ENCODE results near the gene TSSC4.

The TSSC4 gene

DNA sequence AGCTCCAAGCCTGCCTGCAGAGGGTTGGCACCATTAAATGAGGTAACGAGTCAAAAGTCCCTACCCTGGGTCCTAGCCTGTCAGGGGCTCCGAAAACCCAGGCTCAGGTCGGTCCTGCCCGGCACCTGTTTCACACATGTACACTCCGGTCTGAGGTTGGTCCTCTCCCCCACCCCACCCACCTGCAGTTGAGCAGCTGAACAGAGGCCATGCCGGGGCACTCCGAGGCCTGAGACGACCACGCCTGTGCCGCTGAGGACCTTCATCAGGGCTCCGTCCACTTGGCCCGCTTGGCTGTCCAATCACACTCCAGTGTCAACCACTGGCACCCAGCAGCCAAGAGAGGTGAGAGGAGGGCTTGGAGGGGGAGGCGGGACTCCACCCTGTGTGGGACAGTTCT is 1.6 kb downstream of the TSSC4 start:
- no peak for DNase-seq

DNA sequence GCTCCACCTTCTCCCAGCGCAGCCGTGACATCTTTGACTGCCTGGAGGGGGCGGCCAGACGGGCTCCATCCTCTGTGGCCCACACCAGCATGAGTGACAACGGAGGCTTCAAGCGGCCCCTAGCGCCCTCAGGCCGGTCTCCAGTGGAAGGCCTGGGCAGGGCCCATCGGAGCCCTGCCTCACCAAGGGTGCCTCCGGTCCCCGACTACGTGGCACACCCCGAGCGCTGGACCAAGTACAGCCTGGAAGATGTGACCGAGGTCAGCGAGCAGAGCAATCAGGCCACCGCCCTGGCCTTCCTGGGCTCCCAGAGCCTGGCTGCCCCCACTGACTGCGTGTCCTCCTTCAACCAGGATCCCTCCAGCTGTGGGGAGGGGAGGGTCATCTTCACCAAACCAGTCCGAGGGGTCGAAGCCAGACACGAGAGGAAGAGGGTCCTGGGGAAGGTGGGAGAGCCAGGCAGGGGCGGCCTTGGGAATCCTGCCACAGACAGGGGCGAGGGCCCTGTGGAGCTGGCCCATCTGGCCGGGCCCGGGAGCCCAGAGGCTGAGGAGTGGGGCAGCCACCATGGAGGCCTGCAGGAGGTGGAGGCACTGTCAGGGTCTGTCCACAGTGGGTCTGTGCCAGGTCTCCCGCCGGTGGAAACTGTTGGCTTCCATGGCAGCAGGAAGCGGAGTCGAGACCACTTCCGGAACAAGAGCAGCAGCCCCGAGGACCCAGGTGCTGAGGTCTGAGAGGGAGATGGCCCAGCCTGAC is 2.5 kb downstream of the TSSC4 start:
- DNase-seq = no peak

DNA sequence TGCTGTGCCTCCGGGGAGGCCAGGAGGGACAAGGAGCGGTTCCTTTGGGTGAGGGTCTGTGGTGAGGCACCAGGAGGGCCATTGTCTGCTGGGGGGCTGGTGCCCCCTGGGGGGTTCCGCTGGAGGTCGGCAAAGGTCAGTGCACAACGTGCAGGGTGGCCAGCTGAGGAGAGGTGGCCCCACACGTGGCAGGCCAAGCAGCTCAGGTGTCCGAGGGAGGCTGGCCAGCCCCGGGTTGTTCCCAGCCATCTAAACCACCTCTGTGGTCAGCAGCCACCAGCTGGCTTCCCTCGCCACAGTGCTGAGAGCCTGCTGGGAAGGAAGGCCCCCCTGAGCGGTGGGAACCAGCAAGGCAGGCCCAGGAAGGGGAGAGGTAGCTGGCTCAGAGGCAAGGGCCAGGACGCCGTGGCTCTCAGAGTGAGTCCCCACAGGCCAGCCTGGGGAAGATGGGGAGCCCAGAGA is 4.2 kb downstream of the TSSC4 start:
- no peak for DNase-seq

DNA sequence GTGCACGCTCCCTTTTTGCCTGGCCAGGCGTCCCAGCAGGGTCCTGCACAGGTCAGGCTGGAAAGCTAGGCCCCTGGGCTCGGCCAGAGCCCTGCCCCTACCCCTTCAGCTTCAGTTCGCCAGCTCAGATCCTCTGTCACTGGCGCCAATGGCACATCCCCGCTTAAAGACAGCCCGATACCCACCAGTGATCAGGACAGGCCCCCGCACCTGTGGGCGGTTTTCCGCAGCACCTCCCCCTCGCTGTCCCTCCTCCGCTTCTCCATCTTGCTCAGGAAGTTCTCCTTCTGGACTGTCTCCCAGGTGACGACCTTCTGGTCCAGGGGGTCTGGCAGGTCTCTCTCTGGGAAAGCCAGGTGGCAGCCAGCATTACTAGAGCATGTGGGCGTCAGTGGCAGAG is 5.9 kb downstream of the TSSC4 start:
- DNase-seq = no peak

DNA sequence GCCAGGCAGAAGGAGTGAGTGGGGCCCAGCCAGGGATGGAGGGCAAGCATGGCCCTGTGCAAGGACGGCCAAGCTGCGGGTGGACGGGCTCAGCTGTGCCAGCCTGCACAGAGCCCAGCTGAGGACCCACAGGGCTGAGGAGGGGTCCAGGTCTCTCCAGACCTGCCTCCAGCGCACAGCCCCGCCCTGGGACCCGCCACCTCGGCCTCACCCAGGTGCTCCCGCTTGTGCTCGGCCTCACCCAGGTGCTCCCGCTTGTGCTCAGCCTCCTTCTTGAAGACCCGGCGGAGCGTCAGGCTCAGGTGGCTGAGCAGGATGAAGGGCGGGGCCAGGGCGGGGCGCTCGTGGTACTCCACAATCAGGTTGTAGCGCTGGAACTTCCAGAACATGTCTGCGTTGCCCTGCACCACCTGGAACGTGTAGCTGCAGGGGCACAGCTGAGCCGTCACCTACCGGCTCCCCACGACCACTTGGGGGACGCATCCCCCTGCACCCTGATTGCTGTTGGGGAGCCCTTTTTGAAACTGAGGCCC is 6.4 kb downstream of the TSSC4 start:
- DNase-seq = no peak

DNA sequence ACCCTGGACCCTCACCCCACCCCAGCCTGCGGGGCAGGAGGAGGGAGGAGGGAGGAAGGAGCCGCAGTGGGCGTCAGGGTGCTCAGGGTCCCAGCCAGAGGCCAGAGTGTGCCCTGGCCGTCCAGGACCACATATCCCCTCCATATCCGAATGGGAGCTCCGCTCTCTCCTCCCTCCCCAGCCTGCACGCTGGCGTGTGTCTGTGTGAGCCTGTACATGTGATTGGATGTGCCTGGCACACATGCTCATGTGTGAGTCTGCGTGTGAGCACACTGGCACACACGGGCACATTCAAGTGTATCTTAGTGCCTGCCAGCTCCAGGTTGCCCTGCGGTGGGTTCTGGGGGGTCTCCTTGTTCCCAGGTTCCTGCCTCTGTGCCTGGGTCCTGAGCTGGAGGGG is 8.1 kb downstream of the TSSC4 start:
- no peak for DNase-seq

DNA sequence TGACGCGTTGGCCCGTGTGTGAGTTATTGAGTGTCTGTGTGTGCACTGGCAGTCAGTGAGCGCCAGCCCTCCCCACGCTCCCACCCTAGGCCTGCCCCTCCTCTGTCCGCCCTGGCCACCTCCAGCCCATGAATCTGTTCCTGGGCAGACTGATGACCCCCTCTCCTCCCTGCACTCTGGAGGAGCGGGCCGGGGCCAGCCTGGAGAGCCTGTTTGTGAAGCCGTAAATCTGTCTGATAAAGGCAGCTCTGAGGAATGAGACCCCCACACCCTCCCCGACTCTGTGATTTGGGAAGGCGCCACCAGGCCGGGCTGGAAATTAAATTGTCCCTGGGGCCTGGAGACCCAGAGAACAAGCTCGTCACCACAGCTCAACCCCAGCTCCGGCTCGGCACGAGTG is 8.6 kb downstream of the TSSC4 start:
- DNase-seq = peak in 1 of 3 experiments; percentile 40

DNA sequence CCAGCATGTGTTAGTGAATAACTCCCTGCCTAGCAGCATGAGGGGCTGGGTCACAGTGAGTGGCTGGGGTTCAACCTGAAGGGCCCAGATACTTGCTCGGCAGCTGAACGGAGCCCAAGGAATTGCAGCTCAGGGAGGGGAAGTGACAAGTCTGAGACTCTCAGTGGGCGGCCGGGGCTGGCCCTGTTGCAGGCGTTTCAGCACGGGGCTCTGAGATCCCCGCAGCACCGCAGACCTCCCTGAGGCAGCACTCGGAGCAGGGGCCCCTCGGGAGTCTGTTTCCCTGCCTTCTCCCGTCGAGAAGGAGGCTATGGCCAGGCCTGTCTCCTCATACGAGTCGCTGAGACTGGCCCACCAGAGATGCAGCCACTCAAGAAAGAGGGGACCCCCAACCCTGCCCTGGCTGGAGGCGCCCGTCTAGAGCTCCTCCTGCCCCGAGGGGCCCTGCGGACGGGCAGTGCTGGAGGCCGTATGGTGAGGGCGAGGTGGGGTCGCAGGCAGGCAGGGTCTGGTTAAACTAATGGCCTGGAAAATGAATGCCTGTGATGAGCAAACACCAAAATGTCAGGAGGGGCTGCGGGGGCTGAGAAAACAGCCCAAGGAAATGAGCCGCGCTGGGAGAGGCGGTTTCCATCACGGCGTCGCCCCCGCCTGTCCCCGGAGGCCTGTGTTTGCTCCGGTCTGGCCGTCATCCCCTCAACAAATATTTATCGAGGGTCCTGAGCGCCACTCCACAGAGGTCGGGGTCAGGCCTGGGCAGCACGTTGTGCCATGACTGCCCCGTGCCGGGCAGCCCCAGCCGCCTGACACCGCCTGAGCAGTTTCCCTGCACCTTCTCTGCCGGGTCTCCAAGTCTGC is 9.3 kb downstream of the TSSC4 start:
- DNase-seq = peak in 1 of 3 experiments; percentile 40

DNA sequence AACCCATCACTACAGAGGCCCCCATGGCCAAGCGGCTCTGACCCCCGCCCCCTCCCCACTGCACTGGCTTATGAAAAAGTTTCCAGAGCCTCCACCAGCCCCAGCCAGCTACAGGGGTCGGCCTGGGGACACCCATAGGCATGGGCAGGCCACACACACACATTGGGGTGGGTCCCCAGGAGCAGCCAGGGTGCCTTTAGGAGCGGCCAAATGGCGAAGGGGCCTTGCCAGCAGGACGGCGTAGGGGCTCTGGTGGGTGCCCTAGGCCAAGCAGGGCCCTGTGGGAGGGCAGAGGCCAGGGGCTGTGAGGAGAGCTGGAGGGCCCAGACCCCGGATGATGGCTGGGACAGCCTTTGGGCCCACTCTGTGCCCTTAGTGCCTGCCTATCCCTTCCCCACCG is 10.1 kb downstream of the TSSC4 start:
- no peak for DNase-seq

DNA sequence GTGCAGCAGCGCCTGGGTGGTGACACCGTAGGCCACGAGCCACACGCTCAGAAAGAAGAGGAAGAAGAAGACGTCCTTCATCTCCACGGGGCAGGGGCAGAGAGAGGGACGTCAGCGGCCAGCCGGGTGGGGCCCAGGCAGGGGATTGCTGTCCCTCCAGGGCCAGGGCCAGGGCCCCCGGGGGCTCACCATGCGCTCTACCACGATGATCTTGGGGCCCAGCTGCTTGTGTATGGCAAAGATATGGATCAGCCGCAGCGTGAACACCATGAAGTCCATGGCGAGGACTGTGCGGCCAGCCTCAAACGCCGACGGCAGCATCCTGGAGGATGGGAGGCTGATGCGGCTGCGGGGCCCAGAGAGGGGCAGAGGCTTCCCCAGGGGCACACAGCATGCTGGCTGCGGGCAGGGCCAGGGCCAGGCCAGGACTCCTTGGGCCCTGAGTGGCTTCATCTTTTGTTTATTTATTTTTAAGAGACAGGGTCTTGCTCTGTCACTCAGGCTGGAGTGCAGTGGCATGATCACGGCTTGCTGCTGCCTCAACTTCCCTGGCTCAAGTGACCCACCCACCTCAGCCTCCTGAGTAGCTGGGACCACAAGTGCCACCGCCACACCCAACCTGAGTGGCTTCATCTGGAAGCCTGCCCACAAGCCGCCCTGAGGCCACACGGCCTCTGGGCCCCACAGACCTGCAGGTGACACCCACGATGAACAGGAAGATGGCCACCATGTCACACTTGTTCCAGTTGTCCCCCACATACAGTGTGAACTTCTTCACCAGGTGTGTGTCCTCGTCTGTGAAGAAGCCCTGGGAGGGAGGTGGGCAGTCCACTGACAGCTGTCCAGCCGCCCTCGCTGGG is 11.1 kb downstream of the TSSC4 start:
- no peak for DNase-seq

DNA sequence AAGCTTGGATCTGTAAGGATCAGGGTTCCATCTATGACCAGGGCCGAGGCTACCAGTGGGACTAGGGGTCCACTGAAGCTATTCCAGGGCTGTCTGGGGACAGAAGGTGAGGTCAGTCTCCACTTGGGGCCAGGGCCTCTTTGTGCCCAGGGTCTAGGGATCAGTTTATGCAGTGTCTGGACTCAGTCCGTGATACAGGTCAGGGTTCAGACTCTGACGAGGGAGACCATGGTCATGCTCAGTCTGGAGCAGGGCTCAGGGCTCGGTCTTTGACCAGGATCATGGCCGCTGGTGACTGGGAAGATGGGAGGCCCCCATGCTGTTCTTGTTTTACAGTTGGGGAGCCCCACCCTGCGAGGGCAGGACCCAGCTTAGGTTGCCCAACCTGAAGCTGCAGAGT is 11.8 kb downstream of the TSSC4 start:
- DNase-seq = no peak

DNA sequence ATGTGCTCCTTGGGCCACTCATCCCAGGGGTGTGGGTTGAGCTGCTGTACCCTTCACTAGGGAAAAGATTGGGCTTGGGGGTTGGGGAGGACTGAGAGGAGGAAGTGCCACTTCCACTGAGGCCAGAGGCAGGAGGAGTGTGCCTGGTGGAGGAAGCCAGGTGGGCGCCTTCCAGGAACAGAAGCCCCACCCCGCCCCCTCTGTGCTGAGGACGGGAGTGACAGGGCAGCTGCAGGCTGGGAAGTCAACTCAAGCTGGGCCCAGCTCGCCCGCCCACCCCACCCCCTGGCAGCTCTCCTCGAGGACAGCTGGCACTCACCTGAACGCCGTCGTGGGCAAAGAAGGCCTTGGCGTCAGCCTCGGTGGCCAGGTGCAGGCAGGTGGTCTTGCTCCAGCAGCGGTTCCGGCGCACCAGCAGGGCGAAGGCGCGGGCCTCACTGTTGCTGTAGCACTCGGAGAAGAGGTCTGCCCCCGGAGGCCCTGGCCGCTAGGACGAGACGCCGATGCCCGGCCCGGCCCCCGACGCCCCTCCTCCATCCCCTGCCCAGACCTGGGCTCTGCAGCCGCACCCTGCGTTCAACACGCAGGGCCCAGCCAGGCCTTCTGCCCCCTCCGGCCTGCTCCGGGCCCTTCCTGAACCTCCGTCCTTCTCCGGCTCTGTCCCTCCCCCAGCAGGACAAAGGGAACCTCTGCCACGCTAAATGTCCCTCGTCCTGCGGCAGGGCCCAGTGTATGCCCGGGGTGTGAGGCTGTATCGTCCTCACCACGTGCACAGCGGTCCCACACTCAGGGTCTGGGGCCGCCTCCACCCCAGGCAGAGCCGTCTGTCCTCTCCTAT is 13.4 kb downstream of the TSSC4 start:
- DNase-seq = peak in 2 of 3 experiments; percentile 25 to 55

DNA sequence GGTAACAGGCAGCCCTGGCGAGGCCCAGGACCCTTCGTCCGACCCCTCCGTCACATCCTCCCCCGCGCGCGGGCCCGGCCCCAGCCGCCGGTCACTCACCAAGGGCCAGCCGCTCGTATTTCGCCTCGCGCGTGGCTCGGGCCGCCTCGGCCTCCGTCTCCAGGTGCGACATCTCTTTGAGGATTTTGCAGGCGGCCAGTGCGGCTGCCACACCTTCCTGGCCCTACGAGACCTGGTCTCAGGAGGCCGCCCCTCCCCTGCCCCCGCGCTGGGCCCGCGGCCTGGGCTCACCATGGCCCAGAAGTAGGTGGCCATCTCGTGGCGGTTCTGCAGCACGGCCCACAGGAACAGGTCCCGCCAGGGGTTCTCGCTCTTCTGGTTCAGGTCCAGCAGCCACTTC is 14.1 kb downstream of the TSSC4 start:
- no peak for DNase-seq

DNA sequence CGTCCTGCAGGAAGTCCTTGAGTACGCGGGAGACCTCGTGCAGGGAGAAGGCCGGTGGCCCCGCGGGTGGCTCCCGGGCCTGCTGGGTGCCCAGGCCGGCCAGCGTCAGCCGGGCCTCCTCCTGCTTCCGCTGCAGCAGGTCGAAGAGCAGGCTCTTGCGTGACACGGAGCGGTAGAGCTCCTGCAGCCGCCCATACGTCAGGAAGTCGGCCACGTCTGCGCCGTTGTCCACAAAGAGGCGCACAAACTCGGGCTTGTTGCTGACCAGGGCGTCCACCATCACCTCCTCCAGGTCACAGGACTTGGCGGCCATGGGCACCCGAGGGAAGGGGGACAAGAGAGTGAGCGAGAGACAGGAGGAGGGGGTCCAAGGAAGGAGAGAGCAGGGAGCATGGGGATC is 14.6 kb downstream of the TSSC4 start:
- no peak for DNase-seq

DNA sequence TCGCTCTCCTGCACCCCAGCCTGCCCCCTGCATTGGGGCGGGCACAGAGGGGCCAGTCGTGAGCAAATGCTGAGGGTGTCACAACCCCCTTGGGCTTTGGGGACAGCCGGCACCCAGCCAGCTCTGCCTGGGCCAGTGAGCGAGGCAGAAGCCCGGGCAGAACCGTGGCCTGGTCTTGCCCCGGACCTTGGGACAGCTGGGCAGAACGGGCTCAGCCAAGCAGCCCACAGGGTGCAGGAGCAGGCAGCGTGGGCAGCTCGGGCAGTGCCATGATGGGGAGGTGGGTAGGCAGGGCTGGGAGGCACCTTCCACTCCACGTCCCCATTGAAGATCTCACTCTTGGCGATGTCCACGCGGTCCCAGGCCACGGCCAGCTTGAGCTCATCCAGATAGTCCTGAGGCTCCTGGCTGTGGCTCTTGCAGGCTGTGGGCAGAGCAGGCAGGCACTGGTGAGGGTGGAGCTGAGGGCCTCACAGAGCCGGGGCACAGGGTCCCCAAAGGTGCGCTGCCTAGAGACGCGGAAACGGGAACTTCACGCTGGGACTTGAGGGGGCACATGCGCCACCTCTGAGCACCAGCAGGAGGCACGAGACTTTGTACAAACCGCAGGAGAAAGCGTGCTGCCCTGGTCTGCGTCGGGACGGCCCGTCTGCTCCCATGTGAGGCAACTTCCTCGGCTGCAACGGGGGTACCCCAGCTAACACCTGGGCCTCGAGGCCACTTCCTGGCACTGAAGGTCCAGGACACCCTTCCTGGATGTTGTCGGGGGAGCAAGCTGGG is 15.2 kb downstream of the TSSC4 start:
- DNase-seq = no peak

DNA sequence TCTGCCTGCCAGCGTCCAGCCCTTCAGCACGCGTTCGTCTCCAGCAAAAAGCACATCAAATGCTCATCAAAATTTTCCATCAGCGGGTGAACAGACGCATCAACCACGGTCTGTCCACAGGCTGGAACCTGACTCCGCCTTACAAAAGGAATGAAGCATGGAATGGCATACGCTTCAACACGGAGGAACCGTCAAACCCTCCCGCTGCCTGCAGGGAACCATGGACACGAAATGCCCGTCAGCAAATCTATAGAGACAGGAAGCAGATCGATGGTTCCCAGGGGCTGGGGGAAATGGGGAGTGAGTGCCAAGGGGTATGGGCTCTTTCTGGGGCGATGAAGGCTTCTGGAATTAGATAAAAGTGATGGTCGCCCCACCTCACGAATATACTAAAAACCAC is 16.2 kb downstream of the TSSC4 start:
- no peak for DNase-seq

DNA sequence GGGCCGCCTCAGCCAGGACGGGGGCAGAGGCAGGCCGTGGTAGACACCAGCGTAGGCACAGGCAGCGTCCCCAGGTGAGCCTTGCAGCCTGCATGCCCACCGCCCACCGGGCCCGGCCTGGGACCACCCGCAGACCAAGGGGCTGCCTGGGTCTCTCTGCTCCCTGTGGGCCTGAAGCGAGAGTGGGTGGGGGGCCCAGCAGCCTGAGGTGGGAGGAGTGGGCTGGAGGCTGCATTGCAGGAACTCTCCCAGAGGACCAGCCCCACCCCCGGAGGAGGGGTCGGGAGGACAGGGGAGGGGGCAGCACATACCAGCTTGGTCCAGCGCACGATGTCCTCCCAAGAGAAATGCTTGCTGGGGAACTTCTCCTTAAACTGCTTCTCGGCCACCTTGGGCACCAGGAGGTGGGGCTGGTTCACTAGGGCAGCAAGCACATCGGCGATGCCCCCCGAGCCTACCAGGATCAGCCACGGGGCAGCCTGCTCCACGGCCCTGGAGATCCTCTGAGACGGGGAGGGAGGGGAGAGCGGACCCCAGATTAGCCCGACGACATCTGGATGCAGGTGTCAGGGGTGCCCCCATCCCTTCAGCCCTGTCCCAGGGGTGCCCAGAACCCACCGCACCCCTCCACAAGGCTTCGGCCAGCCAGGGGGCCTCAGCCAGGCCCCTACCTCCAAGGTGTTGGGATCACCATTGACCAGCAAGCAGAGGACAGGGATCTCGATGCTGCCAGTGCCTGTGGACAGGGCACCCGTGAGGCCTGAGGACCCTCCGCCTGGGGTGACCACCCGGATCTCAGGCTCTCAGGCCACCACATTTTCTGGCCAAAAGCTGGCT is 17.5 kb downstream of the TSSC4 start:
- no peak for DNase-seq

DNA sequence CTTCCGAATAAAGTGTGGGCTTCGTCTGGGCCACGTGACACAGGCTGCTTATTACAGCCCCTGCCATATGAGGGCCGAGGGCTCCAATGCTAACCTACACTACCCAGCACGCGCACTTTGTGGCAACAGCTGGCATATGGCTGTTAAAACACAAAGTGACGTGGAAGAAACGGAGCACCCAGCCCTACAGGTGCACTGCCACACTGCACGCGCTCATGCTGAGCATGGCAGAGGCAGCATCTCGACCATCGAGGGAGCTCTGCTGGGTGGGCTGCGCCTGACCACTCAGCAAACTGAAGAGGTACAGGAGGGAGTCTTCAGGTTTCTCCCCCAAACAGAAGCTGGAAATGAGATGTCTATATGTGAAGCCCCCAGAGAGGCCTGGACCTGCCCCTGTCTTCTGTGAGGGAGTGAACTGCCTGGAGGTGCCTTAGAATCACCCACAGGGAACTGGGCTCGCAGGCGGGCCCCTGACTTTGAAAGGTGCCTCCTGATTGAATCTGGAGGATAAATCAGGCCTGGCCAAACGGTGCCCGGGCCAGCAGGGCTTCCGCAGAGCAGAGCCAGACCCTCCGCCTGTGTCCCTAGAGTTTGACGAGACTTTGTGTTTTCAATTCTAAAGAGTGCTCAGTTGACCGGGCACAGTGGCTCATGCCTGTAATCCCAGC is 18.3 kb downstream of the TSSC4 start:
- DNase-seq = no peak

DNA sequence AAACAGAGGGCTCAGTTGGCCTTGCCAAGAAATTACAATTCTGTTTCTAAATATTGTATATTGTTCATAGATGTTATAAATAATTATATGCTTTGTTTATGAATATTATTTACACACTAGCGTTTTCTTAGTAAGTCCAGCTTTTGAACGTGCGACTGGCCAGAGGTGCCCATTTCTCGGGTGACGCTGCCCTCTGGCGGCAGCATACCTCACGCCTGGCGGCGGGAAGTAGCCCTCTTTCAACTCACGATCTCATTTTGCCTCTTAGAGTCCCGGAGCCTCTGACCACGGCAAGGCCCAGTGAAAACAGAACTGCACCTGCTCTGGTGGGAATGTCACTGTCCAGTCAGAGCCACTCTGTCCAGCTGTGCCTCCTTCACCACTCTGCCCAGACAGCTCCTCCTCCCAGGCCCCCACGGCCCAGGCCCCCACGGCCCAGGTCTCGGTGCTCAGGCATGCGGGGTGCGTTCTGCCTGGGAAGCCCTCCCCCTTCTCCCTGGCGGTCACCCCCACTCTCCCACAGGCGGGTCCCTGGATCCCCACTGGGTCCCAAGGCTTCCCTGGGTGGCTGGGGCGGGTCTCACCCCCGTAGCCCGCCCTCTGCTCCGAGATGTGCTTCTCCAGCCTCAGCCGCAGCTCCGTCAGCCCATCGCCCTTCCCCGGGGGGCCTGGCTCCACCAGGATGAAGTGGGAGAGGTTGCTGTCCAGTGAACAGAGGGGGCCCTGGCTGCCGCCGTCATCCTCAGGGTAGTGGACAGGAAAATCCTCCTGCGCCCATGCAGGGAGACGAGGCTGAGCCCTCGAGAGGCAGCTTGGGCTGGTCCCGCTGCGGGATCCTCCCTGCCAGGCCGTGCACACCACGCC is 19.3 kb downstream of the TSSC4 start:
- peak; percentile 35 to 75 (median 45) for DNase-seq

Data from NCI-H1417 (cell line).